ENCODE results near the gene STX1A.

- TF ChIP-seq YY1 (IDR thresholded peaks at IDR 0.05; ENCODE audit: insufficient read depth, insufficient read length) (no peak), ZNF274 (IDR thresholded peaks at IDR 0.05; ENCODE audit: low read depth, low read length) (no peak)
Observed at GRCh38 chr7:73716318-73716890, 3.1 kb downstream of the STX1A start.
